Left ventricle myocardium inferior (tissue), 1 donor: ENCODE results near the gene ABI2. TPM values are rescaled to one million over a fixed set of nuclear protein-coding genes. Genes with fewer than 3 reads are reported as not detected.
A peak's percentile ranks its signal among the peaks of the same experiment; 100 is the strongest.

ENCODE experiments used
- DNase-seq: peaks from one replicate; pipeline ENCODE4 v3.0.0-alpha.2; 2020
- H3K27ac ChIP-seq: fragments of 200-600 bp; replicated peaks from 2 replicates; pipeline ENCODE4 v1.8.0; 2021
- H3K27me3 ChIP-seq: fragments of 200-600 bp; 2 replicates; pipeline ENCODE4 v1.8.0; 2021; ENCODE audit warnings: low read depth
- H3K36me3 ChIP-seq: fragments of 200-600 bp; 2 replicates; pipeline ENCODE4 v1.8.0; 2021
- H3K4me1 ChIP-seq: fragments of 200-600 bp; 2 replicates; pipeline ENCODE4 v1.8.0; 2021
- H3K4me3 ChIP-seq: fragments of 200-600 bp; 2 replicates; pipeline ENCODE4 v1.8.0; 2021; ENCODE audit warnings: mild to moderate bottlenecking, moderate library complexity
- H3K9me3 ChIP-seq: fragments of 200-600 bp; replicated peaks from 2 replicates; pipeline ENCODE4 v1.8.0; 2021
- CTCF ChIP-seq: fragments of 200-600 bp; IDR thresholded peaks from 2 replicates; pipeline ENCODE4 v1.8.0; 2021; ENCODE audit warnings: antibody characterized with exemption, mild to moderate bottlenecking, borderline replicate concordance
- intact Hi-C: fragments of 100-400 bp; cut with micrococcal nuclease; formaldehyde crosslinking; loops from one replicate; pipeline ENCODE4 v1.11.0; 2022
- total RNA-seq: library from RNA; stranded (reverse); fragmentation: NEBNext Ultra II Directional; extraction: Animal tissue kit (Norgen Biotek cat#: 25700); gene quantifications from one replicate; pipeline ENCODE4 v1.2.1, GENCODE V29; 2021
- donor health status: DM: no; HTN: yes; CAD: no; lungs with severe emphysema.

The ABI2 gene
- total RNA-seq, 1 donor from 2014 or later: 63.1 TPM

GRCh38 chr2:203346612-203347011 is 18.4 kb downstream of the ABI2 start:
- Histone ChIP-seq H3K27me3 (no peaks in the 10 kb centered on the region), H3K4me3 (no peak overlapping the region), H3K9me3 (no peaks in the 10 kb centered on the region), H3K27ac (no peak overlapping the region), H3K36me3 (peaks cover 16% of the 10 kb centered on the region), H3K4me1 (peaks cover 28% of the 10 kb centered on the region)
- no peak for TF ChIP-seq CTCF
- DNase-seq: no peak
- intact Hi-C loops: no loop called here

- Histone ChIP-seq H3K9me3 (no peaks in the 10 kb centered on the region), H3K27ac (peak overlapping the region; percentile 59), H3K4me3 (no peak overlapping the region), H3K27me3 (no peaks in the 10 kb centered on the region), H3K4me1 (peaks cover 31% of the 10 kb centered on the region), H3K36me3 (peaks cover 17% of the 10 kb centered on the region)
- no peak for TF ChIP-seq CTCF
- no peak for DNase-seq
- intact Hi-C loops: no loop called here
Measured at GRCh38 chr2:203347375-203347774, 19.2 kb downstream of the ABI2 start.

GRCh38 chr2:203352604-203353255 is 24.5 kb downstream of the ABI2 start:
- TF ChIP-seq CTCF: no peak
- peaks cover 10% of the 10 kb centered on the region for H3K36me3 ChIP-seq
- H3K27me3 ChIP-seq: no peaks in the 10 kb centered on the region
- peaks cover 41% of the 10 kb centered on the region for H3K4me1 ChIP-seq
- H3K4me3 ChIP-seq: no peak overlapping the region
- no peak for DNase-seq
- no peaks in the 10 kb centered on the region for H3K9me3 ChIP-seq
- H3K27ac ChIP-seq: no peak overlapping the region
- intact Hi-C loops: no loop called here

- H3K9me3 ChIP-seq: no peaks in the 10 kb centered on the region
- no peak overlapping the region for H3K4me3 ChIP-seq
- peaks cover 33% of the 10 kb centered on the region for H3K4me1 ChIP-seq
- TF ChIP-seq CTCF: no peak
- intact Hi-C loops: no loop called here
- peaks cover 5% of the 10 kb centered on the region for H3K36me3 ChIP-seq
- H3K27ac ChIP-seq: no peak overlapping the region
- H3K27me3 ChIP-seq: no peaks in the 10 kb centered on the region
- no peak for DNase-seq
Measured at GRCh38 chr2:203354966-203355365, 26.8 kb downstream of the ABI2 start.

GRCh38 chr2:203359450-203359849 is 31.3 kb downstream of the ABI2 start:
- Histone ChIP-seq H3K27ac (no peak overlapping the region), H3K27me3 (no peaks in the 10 kb centered on the region), H3K4me3 (no peak overlapping the region), H3K4me1 (peaks cover 39% of the 10 kb centered on the region), H3K36me3 (no peaks in the 10 kb centered on the region), H3K9me3 (no peaks in the 10 kb centered on the region)
- no peak for DNase-seq
- TF ChIP-seq CTCF: no peak
- intact Hi-C loops: no loop called here
